GM21526 (cell line): ENCODE measurements around the gene BAZ1A.

ENCODE experiments used
- ATAC-seq: cut with Tn5 transposase; IDR thresholded peaks from one replicate; pipeline ENCODE4 v1.9.1; 2021; ENCODE audit warnings: moderate library complexity; ENCODE audit not compliant: unreplicated experiment, low FRiP score

The BAZ1A gene

GRCh38 chr14:34875031-34875922, at the start of gene BAZ1A:
BAZ1A (minus strand) TSS chr14:34875360; CDS start chr14:34874604, 756 bp downstream.
- peak; percentile 34 for ATAC-seq

GRCh38 chr14:34920339-34920738, 45.2 kb upstream of the BAZ1A start:
- no peak for ATAC-seq

- ATAC-seq: no peak
These were observed 38.5 kb upstream of the BAZ1A start for GRCh38 chr14:34913619-34914018.

- ATAC-seq: no peak
These were observed 37.8 kb upstream of the BAZ1A start for GRCh38 chr14:34912966-34913365.

GRCh38 chr14:34912182-34912581, 37.0 kb upstream of the BAZ1A start:
- no peak for ATAC-seq

- no peak for ATAC-seq
These were observed 36.3 kb upstream of the BAZ1A start for GRCh38 chr14:34911209-34912150.

- no peak for ATAC-seq
These were observed 31.1 kb upstream of the BAZ1A start for GRCh38 chr14:34906287-34906686.

GRCh38 chr14:34895277-34895676, 20.1 kb upstream of the BAZ1A start:
- no peak for ATAC-seq

GRCh38 chr14:34890937-34891336, 15.8 kb upstream of the BAZ1A start:
- no peak for ATAC-seq

GRCh38 chr14:34888186-34888585, 13.0 kb upstream of the BAZ1A start:
- no peak for ATAC-seq

GRCh38 chr14:34883954-34884353, 8.8 kb upstream of the BAZ1A start:
- ATAC-seq: no peak

- peak; percentile 35 for ATAC-seq
These were observed 652 bp downstream of the BAZ1A start for GRCh38 chr14:34874386-34875030.

GRCh38 chr14:34873589-34874385, 1.4 kb downstream of the BAZ1A start:
- peak; percentile 53 for ATAC-seq

- ATAC-seq: peak; percentile 2
These were observed 2.2 kb downstream of the BAZ1A start for GRCh38 chr14:34872822-34873588.

- no peak for ATAC-seq
These were observed 8.0 kb downstream of the BAZ1A start for GRCh38 chr14:34867199-34867598.

- no peak for ATAC-seq
These were observed 9.1 kb downstream of the BAZ1A start for GRCh38 chr14:34865889-34866574.

GRCh38 chr14:34863844-34864243, 11.3 kb downstream of the BAZ1A start:
- no peak for ATAC-seq

GRCh38 chr14:34858765-34859164, 16.4 kb downstream of the BAZ1A start:
- no peak for ATAC-seq
